T-helper 2 cell treated with Interferon-gamma antibody and Interleukin-4, amounts not matched to agents 100 ng/mL and 5 ng/mL, for 36 hours (primary cell): ENCODE data around the gene MACROD2. TPM values are rescaled to one million over a fixed set of nuclear protein-coding genes. Genes with fewer than 3 reads are reported as not detected.

ENCODE experiments used
- intact Hi-C: fragments of 100-400 bp; cut with micrococcal nuclease; formaldehyde crosslinking; loops from one replicate; pipeline ENCODE4 v1.15.1; 2023
- total RNA-seq: library from RNA; stranded (reverse); gene quantifications from 2 replicates; pipeline ENCODE4 v1.2.3, GENCODE V29; 2022

MACROD2 gene
- total RNA-seq, 1 donor from 2014 or later: not detected

DNA sequence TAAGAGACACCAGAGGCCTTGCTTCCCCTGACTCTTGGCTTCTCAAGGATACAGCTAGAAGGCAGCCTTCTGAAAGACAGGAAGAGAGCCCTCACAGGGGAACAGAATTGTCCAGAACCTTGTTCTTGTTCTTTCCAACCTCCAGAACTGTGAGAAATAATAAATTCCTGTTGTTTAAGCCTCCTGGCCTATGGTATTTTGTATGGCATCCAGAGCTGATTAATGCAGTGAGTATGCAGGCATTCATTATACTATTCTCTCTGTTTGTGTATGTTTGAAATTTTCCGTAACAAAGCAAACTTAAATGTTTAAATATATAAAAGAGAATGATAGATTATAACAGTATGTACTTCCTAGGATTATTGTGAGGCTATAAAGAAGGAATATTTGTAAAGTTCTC lies 1245.5 kb downstream of the MACROD2 start:
- intact Hi-C loops: no loop called here

DNA sequence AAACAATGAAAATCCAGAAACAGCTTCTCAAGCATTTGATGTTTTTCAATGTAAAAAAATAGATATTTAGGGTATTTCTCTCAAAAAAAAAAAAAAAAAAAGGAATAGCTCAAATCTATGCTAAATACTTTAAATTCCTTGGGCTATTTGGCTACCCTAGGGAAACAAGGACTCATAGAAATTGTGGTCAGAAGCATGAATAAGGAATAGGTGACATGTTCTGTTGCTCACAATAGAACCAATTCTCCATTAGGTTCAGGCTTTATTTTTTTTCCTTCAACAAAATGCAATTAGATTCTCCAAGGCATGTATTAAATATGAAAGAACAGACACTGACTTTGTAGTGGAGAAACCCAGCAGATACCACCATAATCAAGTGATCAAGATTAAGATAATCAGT lies 1246.4 kb downstream of the MACROD2 start:
- intact Hi-C loops: no loop called here

DNA sequence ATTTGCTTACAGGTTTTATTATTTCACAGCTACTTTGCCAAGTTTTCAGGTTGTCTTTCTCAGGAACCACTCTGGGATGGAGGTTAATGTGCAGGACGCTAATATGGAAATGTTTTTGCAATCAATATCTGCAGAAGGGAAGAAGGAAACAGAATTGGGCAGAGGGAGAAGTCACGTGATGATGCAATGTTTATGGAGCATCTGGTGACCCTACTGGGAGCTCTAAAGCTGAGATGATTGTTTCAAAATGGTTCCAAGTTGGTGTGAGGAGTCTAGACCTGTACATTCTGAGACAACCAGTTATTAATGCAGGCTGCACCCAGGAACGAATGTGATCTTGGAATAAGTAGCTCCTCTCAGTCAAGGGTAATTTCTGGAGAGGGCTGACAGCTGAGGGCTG lies 1247.5 kb downstream of the MACROD2 start:
- intact Hi-C loops: no loop called here

DNA sequence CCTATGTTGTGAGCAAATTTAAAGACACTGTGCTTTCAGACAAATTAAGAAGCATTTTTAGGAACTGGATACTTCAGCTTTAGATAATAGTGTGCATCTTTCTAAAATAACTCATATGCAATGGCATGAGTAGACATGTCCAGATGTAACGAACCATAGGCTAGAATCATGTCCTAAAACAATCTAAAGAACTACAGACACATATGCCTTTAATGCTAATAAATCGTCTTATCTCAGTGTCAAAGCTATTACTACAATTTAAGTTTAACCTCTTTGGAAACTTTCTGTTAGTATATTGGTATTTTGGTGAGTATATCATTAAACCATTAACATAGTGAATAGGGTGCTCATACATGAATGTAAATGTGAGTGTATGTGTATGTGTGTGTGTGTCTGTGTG lies 1250.6 kb downstream of the MACROD2 start:
- intact Hi-C loops: no loop called here

DNA sequence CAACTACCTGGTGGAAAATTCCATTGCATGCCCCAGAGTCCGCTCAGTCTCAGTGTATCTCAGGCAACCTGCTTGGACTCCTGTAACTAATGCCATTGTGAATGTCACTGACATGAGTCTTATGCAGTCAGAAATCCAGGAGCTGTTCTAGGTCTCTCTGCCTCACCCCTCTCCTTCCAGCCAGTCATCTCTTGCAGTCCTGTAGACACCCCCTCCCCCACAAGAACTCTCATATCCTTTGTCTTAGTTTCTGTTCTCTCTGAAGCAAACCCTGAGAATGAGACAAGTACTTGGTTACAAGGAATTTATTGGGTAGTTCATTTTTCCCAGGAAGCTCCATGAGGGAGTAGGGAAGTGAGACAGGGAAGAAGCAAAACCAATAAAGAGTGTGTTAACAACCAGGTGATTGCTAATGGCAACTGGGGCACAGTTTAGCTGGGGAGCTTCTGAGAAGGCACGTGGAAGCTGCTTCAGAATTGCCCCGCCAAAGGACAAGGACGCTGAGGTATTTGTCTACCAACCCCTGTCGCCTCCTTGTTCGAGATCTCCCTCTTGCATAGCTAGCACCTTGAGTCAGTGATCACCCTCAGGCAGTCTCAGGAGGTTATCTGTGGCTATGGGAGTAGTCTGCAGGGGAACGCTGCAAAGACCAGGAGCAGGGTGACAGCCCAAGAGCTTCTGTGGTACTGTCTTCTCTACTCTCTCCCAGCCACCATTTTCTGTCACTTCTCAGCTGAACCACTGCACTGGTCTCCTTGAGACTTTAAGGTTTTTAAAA lies 1253.5 kb downstream of the MACROD2 start:
- intact Hi-C loops: no loop called here

DNA sequence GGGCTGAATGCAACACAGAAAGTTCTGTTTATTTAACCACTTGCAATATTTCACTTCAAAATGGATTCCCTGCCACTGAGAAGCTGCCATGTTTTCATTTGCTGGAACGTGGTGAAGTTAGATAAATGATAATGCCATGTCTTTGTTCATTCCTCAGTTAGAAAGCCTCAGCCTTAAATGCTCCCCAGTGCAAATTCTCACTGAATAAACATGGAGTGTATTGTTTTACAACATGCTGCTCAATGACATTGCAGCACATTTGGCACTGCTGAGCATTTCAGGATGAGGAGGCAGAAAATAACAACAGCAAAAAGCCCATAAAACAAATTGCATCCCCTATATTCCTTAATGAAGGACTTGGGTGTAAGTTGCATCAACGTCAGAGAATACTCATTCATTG lies 1255.9 kb downstream of the MACROD2 start:
- intact Hi-C loops: no loop called here

DNA sequence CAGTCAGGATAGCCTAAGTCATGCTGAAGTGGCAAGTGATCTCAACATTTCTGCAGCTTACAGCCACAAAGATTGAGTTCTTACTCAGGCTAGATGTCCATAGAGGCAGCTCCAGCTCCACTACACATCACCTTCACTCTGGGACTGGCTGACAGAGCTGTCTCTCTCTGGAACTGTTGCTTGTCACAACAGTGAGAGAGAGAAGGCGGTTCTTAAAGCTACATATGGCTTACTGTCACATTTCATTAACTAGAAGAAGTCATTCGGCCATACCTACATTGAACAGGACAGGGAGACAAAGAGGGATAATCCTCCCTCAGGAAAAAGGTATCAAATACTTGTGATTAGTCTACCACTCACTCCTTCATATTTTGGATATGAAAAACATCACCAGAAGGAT lies 1257.0 kb downstream of the MACROD2 start:
- intact Hi-C loops: no loop called here

DNA sequence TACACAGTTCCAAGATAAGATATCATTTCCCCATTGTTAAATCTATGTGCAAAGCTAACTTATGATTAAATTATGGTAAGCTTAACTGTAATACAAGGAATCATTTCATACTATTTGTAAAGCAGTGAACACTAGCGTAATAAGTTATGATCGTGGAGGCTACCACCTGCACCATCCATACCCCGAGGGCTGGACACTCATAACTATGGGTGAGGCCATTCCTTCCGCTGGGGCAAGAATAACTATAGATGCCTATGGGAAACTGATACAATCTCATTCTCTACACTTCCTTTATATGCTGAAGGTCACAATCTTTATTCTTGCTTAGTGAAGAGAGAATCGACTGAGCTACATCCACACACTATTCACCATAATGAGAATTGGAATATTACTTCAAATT lies 1258.1 kb downstream of the MACROD2 start:
- intact Hi-C loops: no loop called here

DNA sequence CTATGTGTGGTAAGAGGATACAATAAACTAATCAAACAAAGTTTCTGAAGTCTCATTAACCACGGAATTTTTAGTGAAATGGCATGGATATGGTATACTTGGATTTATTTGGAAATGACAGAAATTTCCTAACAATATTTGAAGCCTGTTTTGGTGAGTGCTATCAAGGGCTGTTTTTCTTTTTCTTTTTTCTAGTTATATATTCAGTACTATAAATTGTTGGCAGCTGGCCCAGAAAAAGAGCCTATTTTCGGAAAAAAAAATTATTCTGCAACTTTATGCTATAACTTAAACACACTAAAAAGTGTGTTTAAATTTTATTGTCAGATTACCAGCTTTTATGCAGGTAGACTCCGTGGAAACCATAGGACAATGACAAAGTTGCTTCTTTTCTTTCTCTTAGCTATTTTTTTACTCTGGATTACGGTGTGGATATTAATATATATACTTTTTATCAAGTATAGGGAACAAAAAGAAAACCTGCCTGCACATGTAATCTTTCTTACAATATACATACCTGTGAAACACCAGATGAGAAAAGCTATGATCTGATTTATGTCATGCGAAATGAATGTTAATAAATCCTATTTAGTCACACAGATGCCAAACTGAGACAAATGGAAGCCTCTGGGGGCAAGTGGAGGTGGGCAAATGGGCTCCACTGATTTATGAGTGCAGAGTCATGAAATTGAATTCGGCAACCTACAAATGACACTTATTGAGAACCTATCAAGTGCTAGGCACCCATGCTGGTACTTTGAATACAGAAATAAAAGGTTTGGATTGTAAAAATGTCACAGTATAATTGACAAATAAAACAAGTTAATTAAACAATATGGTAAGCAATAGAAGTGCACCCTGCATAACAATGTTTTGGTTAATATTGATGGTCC lies 1261.6 kb downstream of the MACROD2 start:
- intact Hi-C loops: no loop called here

DNA sequence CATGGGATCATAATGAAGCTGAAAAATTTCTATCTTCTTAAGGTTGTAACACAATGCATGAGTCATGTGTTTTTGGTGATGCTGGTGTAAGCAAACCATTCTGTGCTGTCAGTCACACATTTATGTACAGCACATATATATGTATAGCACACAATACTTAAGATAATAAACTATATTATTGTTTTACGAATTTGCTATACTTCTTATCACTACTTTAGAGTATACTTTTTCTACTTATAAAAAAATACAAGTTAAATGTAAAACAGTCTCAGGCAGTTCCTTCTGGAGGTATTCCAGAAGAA lies 1262.2 kb downstream of the MACROD2 start:
- intact Hi-C loops: no loop called here

DNA sequence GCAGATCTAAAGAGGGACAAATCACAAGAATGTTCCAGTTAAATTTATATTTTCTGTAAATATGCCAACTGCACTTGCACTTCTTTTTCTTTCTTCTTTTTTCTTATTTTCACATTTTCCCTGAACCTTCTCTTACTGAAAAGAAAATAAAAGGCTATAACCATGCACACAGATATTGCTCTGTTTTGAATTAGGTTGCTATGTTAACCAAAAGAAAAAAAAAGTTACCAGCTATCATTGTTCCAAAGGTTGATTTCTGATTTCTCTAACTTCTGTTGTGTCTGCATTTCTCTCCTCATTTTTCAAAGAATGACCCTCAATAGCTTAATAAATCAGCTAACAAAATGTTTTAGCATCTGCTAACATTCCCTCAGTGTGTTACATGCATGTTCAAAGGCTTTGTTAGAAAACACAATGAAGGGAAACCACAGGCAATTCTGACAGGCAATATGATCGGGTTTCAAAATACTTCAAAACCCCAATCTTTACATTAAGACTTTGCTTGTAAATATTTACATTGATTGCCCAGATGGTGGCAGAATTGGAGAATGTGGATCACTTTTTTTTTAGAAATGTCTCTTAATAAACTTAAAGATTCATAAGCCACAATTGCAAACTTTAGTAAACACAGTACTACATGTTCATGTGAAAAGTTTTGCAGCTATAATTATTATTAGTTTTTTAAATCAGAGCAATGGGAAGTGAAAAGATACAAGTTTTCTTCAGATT lies 1270.4 kb downstream of the MACROD2 start:
- intact Hi-C loops: no loop called here

DNA sequence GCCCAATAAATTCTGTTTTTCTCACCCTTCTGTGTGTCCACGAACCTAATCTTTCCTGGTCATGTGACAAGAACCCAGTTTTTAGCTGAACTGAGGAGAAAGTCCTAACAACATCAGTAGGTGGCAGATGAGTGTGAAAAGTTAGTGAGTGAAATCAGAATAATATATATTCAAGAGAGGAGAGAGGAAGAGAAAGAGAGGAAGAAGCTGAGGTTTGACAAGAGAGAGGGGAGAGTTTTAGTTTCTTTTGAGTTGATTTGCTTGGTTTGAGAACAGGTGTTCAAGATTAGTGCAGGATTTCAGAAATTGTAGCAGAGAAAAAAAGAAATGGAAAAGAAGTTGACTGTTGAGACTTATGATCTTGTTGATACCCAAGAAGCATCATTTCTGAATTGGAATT lies 1272.6 kb downstream of the MACROD2 start:
- intact Hi-C loops: no loop called here

DNA sequence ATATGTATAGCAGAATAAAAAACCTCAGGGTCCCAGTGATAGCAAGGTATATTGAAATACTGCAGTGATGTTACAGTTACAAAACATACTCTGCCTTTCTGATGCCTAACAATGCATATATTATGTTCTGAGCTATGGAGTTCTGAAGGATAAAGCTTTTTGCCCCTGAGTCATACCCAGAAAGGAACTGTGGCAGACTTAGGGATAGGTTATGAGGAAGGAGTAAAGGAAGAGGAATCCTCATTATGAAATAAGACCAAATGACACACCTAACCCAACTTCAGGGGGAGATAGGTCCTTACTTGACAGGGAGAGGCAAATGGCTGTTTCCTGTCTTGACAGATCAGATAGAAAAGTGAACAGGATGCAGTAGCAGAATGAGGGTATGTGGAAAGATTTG lies 1282.7 kb downstream of the MACROD2 start:
- intact Hi-C loops: no loop called here

DNA sequence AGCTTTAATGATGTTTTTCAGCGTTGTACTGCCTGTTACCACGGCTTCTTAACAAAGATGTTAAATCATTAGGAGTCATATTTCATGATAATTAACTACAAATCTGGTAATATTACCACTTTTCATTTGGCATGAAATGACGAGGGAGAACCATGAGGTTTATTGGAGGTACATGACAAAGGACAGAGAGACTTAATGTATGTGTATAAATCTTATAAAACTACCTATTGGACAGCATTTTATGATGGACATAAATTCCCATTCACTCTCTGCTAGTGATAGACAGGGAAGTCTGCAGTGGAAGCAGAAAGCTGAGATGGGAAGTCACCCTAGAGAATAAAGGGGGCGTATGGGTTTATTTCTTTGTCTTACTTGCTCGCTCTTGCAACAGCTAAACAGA lies 1292.0 kb downstream of the MACROD2 start:
- intact Hi-C loops: loop anchor here (10.0 kb wide), 1 partner anchor 63 kb away; no protein-coding TSS in a partner anchor

DNA sequence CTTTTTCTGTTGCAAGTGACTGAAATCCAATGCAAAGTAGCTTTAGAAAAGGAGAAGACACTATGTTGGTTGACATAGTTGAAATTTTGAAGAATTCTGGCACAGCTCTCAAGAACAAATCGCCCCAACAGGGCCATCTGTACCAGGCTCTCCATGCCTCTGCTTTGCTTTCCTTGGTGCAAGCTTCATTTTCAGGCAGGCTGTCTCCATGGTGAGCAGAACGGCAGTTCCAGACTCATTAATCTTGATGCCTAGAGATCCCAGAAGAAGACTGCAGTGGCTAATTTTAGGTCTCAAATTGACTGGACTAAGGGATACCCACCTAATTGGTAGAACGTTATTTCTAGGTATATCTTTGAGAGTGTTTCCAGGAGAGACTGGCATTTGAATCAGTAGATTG lies 1292.8 kb downstream of the MACROD2 start:
- intact Hi-C loops: loop anchor here (10.0 kb wide), 1 partner anchor 63 kb away; no protein-coding TSS in a partner anchor

DNA sequence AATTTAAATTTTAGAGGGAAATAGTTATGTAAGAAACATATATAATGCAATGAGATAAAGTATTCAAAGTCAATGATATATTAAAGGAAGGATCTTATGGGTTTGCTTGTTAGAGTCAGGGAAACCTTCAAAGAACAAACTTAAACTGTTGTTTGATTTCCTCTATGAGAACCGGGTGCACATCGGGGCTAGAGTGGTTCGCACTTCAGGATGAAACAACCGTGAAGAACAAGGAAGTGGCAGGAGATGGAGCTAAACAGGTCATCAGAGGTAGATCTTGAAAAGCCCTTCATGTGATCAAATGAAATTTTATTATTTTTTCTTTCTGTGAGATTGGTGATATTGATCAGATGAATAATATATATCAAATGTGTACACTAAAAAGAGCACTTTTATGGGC lies 1294.0 kb downstream of the MACROD2 start:
- intact Hi-C loops: loop anchor here (10.0 kb wide), 1 partner anchor 65 kb away; no protein-coding TSS in a partner anchor

DNA sequence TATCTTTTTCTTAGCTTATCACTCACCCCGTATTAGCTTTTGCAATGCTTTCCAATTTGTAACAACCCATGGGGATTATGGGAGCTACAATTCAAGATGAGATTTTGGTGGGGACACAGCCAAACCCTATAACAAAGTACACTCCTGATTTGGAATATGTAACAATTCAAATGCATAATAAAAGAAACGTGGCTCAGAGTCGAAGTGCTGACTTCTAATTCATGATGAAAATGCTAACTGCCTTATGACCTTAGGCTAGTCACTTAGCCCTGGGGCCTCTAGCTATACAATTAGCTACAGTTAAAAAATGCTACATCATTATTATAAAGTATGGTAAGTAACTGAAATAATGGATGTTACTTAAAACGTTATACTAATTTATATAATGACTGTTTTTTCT lies 1297.1 kb downstream of the MACROD2 start:
- intact Hi-C loops: no loop called here

DNA sequence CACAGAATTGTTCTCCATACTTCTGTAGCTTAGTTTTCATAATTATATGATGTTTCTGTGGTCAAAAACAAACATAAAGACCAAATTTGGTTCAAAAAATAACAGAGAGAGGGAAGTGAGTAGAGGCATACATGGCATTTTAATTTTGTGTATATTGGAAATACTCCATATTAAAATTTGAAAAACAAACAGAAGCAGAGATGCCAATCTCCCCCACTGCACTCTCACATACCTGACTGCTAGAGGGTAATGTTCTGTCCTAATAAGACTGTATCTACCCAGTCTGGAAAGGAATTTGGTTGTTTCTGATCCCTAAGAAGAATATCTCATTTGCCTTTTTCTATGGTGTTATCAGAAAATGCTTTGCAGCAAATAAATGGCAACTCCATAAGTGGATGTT lies 1301.1 kb downstream of the MACROD2 start:
- intact Hi-C loops: no loop called here

DNA sequence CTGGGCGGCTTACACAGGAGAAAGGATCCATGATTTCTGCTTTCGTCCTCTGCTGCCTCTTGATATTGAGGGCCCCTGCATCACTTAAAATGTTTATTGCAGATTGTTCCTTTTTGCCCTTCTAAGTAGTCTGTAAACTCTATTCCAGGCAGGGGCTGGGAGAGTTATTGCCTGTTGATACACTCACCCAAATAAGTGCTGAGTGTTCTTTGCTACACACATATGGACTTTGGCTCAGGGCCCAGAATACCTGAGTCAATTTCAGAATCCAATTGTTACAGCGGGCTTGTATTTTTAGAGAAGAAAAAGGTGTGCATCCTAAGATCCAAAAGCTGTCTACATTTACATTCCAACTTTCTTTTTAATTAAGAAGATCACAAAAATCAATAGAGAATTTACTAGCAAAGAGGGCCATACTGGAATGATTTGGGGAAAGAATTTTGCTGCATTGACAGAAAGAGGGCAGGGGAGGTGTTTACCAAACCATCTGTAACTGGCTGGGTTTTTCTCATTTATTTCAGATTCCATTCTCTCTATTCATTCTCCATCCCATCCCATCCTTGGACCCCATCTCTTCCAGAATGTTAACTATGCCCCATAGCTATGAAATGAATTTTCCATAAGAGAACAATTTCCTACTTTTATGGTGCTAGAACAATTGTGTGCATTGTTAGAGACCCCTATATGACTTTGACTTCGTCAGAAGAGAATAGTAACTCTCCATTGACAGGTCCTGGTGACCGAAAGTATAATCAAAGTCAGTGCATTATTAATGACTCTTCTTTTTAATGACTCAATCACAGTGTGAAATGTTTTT lies 1302.0 kb downstream of the MACROD2 start:
- intact Hi-C loops: no loop called here

DNA sequence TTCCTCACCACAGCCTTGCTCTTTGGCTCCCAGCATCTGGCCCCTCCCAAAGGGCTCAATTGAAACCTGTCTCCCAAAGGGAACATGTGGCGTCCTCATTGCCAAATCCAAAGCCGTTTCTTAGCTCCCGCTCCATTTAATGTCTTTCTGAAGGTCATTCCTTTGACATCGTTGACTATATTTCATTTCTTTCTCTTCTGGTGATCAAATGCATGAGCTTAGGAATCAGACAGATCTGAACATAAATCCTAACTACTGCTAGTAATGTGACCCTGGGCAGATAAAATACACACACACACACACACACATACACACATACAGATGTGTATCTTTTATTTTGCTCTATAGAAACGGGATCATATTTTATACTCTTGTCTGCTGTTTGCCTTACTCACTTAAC lies 1306.8 kb downstream of the MACROD2 start:
- intact Hi-C loops: no loop called here

DNA sequence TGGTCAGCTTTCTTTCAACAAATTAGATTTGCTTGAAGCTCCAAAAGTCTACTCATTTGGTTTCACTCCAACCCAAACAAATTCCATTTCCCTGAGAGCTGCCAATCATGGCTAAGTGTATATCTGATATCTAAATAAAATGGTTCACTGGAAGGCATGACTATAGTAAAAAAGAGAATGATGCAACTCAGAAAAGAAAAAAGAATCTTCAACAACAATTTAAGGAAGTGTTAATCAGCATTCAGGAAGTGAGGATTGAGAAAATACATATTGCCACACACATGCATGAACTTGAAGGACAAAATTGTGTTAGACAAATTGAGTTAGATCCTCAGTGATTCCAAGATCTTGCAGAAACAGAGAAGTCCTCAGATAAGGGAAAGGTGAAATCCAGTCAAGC lies 1315.0 kb downstream of the MACROD2 start:
- intact Hi-C loops: no loop called here
